ENCODE measurements around the gene CMYA5. TPM values are rescaled to one million over a fixed set of nuclear protein-coding genes. Genes with fewer than 3 reads are reported as not detected.
A peak's percentile ranks its signal among the peaks of the same experiment; 100 is the strongest.
"Not testable (repeated sequence)": the region's sequence is repeated elsewhere in the genome, so short reads cannot be mapped to it uniquely, and the experiment has no call there.

The CMYA5 gene
- polyA plus RNA-seq, 2 donors: 0.46 to 0.55 TPM

- H3K9me3 ChIP-seq (ENCODE audit: control insufficient read depth in 2 of 2, insufficient read depth in 1 of 2, low read depth in 1 of 2, low read length in 1 of 2): no peaks in the 10 kb centered on the region
- no peak overlapping the region for H3K27ac ChIP-seq (ENCODE audit: low read depth in 2 of 2, low read length in 1 of 2)
- H3K4me3 ChIP-seq (ENCODE audit: low read depth in 1 of 2, low read length in 2 of 2): no peak overlapping the region
- no peaks in the 10 kb centered on the region for H3K36me3 ChIP-seq (ENCODE audit: control insufficient read depth in 2 of 2, insufficient read depth in 2 of 2, low read length in 1 of 2)
- no peaks in the 10 kb centered on the region for H3K4me1 ChIP-seq (ENCODE audit: control insufficient read depth in 2 of 2, insufficient read depth in 2 of 2, low read length in 1 of 2)
- H3K27me3 ChIP-seq (ENCODE audit: control insufficient read depth in 1 of 2, insufficient read depth in 2 of 2, low read length in 2 of 2): no peaks in the 10 kb centered on the region
- 90 to 93% methylated on average over 4 of the region's 4 CpGs for WGBS, 2 donors
Observed at GRCh38 chr5:79699763-79700400, 10.2 kb downstream of the CMYA5 start.

- H3K36me3 ChIP-seq (ENCODE audit: control insufficient read depth in 2 of 2, insufficient read depth in 2 of 2, low read length in 1 of 2): no peaks in the 10 kb centered on the region
- no peak overlapping the region for H3K4me3 ChIP-seq (ENCODE audit: low read depth in 1 of 2, low read length in 2 of 2)
- H3K4me1 ChIP-seq (ENCODE audit: control insufficient read depth in 2 of 2, insufficient read depth in 2 of 2, low read length in 1 of 2): no peaks in the 10 kb centered on the region
- no peaks in the 10 kb centered on the region for H3K27me3 ChIP-seq (ENCODE audit: control insufficient read depth in 1 of 2, insufficient read depth in 2 of 2, low read length in 2 of 2)
- no peak overlapping the region for H3K27ac ChIP-seq (ENCODE audit: low read depth in 2 of 2, low read length in 1 of 2)
- H3K9me3 ChIP-seq (ENCODE audit: control insufficient read depth in 2 of 2, insufficient read depth in 1 of 2, low read depth in 1 of 2, low read length in 1 of 2): no peaks in the 10 kb centered on the region
- WGBS, 2 donors: 37 to 56% methylated on average over 3 of the region's 3 CpGs
Observed at GRCh38 chr5:79702606-79703380, 13.2 kb downstream of the CMYA5 start.

- H3K4me3 ChIP-seq (ENCODE audit: low read depth in 1 of 2, low read length in 2 of 2): no peak overlapping the region
- no peaks in the 10 kb centered on the region for H3K9me3 ChIP-seq (ENCODE audit: control insufficient read depth in 2 of 2, insufficient read depth in 1 of 2, low read depth in 1 of 2, low read length in 1 of 2)
- no peaks in the 10 kb centered on the region for H3K36me3 ChIP-seq (ENCODE audit: control insufficient read depth in 2 of 2, insufficient read depth in 2 of 2, low read length in 1 of 2)
- no peaks in the 10 kb centered on the region for H3K27me3 ChIP-seq (ENCODE audit: control insufficient read depth in 1 of 2, insufficient read depth in 2 of 2, low read length in 2 of 2)
- WGBS, 2 donors: 84 to 88% methylated on average over 1 of the region's 1 CpG
- no peaks in the 10 kb centered on the region for H3K4me1 ChIP-seq (ENCODE audit: control insufficient read depth in 2 of 2, insufficient read depth in 2 of 2, low read length in 1 of 2)
- H3K27ac ChIP-seq (ENCODE audit: low read depth in 2 of 2, low read length in 1 of 2): no peak overlapping the region
Observed at GRCh38 chr5:79703381-79703645, 13.7 kb downstream of the CMYA5 start.

- Histone ChIP-seq H3K4me3 (ENCODE audit: low read depth in 1 of 2, low read length in 2 of 2) (no peak overlapping the region), H3K9me3 (ENCODE audit: control insufficient read depth in 2 of 2, insufficient read depth in 1 of 2, low read depth in 1 of 2, low read length in 1 of 2) (no peaks in the 10 kb centered on the region), H3K36me3 (ENCODE audit: control insufficient read depth in 2 of 2, insufficient read depth in 2 of 2, low read length in 1 of 2) (no peaks in the 10 kb centered on the region), H3K27ac (ENCODE audit: low read depth in 2 of 2, low read length in 1 of 2) (no peak overlapping the region), H3K4me1 (ENCODE audit: control insufficient read depth in 2 of 2, insufficient read depth in 2 of 2, low read length in 1 of 2) (no peaks in the 10 kb centered on the region), H3K27me3 (ENCODE audit: control insufficient read depth in 1 of 2, insufficient read depth in 2 of 2, low read length in 2 of 2) (no peaks in the 10 kb centered on the region)
Observed at GRCh38 chr5:79704553-79704952, 14.9 kb downstream of the CMYA5 start.

- Histone ChIP-seq H3K27me3 (ENCODE audit: control insufficient read depth in 1 of 2, insufficient read depth in 2 of 2, low read length in 2 of 2) (no peaks in the 10 kb centered on the region), H3K4me3 (ENCODE audit: low read depth in 1 of 2, low read length in 2 of 2) (no peak overlapping the region), H3K27ac (ENCODE audit: low read depth in 2 of 2, low read length in 1 of 2) (peak overlapping the region in 1 of 2 donors; percentile 4), H3K36me3 (ENCODE audit: control insufficient read depth in 2 of 2, insufficient read depth in 2 of 2, low read length in 1 of 2) (no peaks in the 10 kb centered on the region), H3K4me1 (ENCODE audit: control insufficient read depth in 2 of 2, insufficient read depth in 2 of 2, low read length in 1 of 2) (no peaks in the 10 kb centered on the region), H3K9me3 (ENCODE audit: control insufficient read depth in 2 of 2, insufficient read depth in 1 of 2, low read depth in 1 of 2, low read length in 1 of 2) (no peaks in the 10 kb centered on the region)
- WGBS, 2 donors: 93 to 97% methylated on average over 3 of the region's 3 CpGs
Observed at GRCh38 chr5:79705632-79706031, 16.0 kb downstream of the CMYA5 start.

- H3K36me3 ChIP-seq (ENCODE audit: control insufficient read depth in 2 of 2, insufficient read depth in 2 of 2, low read length in 1 of 2); H3K27ac ChIP-seq (ENCODE audit: low read depth in 2 of 2, low read length in 1 of 2); H3K27me3 ChIP-seq (ENCODE audit: control insufficient read depth in 1 of 2, insufficient read depth in 2 of 2, low read length in 2 of 2); H3K4me3 ChIP-seq (ENCODE audit: low read depth in 1 of 2, low read length in 2 of 2); H3K9me3 ChIP-seq (ENCODE audit: control insufficient read depth in 2 of 2, insufficient read depth in 1 of 2, low read depth in 1 of 2, low read length in 1 of 2); H3K4me1 ChIP-seq (ENCODE audit: control insufficient read depth in 2 of 2, insufficient read depth in 2 of 2, low read length in 1 of 2): not testable (repeated sequence)
- WGBS, 2 donors: 72 to 78% methylated on average over 8 of the region's 8 CpGs
Observed at GRCh38 chr5:79706317-79706716, 16.7 kb downstream of the CMYA5 start.

- Histone ChIP-seq H3K27ac (ENCODE audit: low read depth in 2 of 2, low read length in 1 of 2) (no peak overlapping the region), H3K27me3 (ENCODE audit: control insufficient read depth in 1 of 2, insufficient read depth in 2 of 2, low read length in 2 of 2) (no peaks in the 10 kb centered on the region), H3K4me3 (ENCODE audit: low read depth in 1 of 2, low read length in 2 of 2) (no peak overlapping the region), H3K36me3 (ENCODE audit: control insufficient read depth in 2 of 2, insufficient read depth in 2 of 2, low read length in 1 of 2) (no peaks in the 10 kb centered on the region), H3K9me3 (ENCODE audit: control insufficient read depth in 2 of 2, insufficient read depth in 1 of 2, low read depth in 1 of 2, low read length in 1 of 2) (no peaks in the 10 kb centered on the region), H3K4me1 (ENCODE audit: control insufficient read depth in 2 of 2, insufficient read depth in 2 of 2, low read length in 1 of 2) (no peaks in the 10 kb centered on the region)
- 50 to 67% methylated on average over 3 of the region's 3 CpGs for WGBS, 2 donors
Observed at GRCh38 chr5:79707535-79707934, 17.9 kb downstream of the CMYA5 start.

- Histone ChIP-seq H3K36me3 (ENCODE audit: control insufficient read depth in 2 of 2, insufficient read depth in 2 of 2, low read length in 1 of 2) (no peaks in the 10 kb centered on the region), H3K9me3 (ENCODE audit: control insufficient read depth in 2 of 2, insufficient read depth in 1 of 2, low read depth in 1 of 2, low read length in 1 of 2) (no peaks in the 10 kb centered on the region), H3K4me3 (ENCODE audit: low read depth in 1 of 2, low read length in 2 of 2) (no peak overlapping the region), H3K27ac (ENCODE audit: low read depth in 2 of 2, low read length in 1 of 2) (no peak overlapping the region), H3K4me1 (ENCODE audit: control insufficient read depth in 2 of 2, insufficient read depth in 2 of 2, low read length in 1 of 2) (no peaks in the 10 kb centered on the region), H3K27me3 (ENCODE audit: control insufficient read depth in 1 of 2, insufficient read depth in 2 of 2, low read length in 2 of 2) (no peaks in the 10 kb centered on the region)
Observed at GRCh38 chr5:79712741-79713140, 23.1 kb downstream of the CMYA5 start.

- Histone ChIP-seq H3K4me1 (ENCODE audit: control insufficient read depth in 2 of 2, insufficient read depth in 2 of 2, low read length in 1 of 2) (no peaks in the 10 kb centered on the region), H3K4me3 (ENCODE audit: low read depth in 1 of 2, low read length in 2 of 2) (no peak overlapping the region), H3K9me3 (ENCODE audit: control insufficient read depth in 2 of 2, insufficient read depth in 1 of 2, low read depth in 1 of 2, low read length in 1 of 2) (no peaks in the 10 kb centered on the region), H3K27me3 (ENCODE audit: control insufficient read depth in 1 of 2, insufficient read depth in 2 of 2, low read length in 2 of 2) (no peaks in the 10 kb centered on the region), H3K27ac (ENCODE audit: low read depth in 2 of 2, low read length in 1 of 2) (no peak overlapping the region), H3K36me3 (ENCODE audit: control insufficient read depth in 2 of 2, insufficient read depth in 2 of 2, low read length in 1 of 2) (no peaks in the 10 kb centered on the region)
- 92 to 94% methylated on average over 7 of the region's 7 CpGs for WGBS, 2 donors
Observed at GRCh38 chr5:79713727-79714126, 24.1 kb downstream of the CMYA5 start.

GRCh38 chr5:79716839-79717238, 27.2 kb downstream of the CMYA5 start:
- no peaks in the 10 kb centered on the region for H3K4me1 ChIP-seq (ENCODE audit: control insufficient read depth in 2 of 2, insufficient read depth in 2 of 2, low read length in 1 of 2)
- no peaks in the 10 kb centered on the region for H3K9me3 ChIP-seq (ENCODE audit: control insufficient read depth in 2 of 2, insufficient read depth in 1 of 2, low read depth in 1 of 2, low read length in 1 of 2)
- no peaks in the 10 kb centered on the region for H3K36me3 ChIP-seq (ENCODE audit: control insufficient read depth in 2 of 2, insufficient read depth in 2 of 2, low read length in 1 of 2)
- 47 to 68% methylated on average over 1 of the region's 1 CpG for WGBS, 2 donors
- H3K27me3 ChIP-seq (ENCODE audit: control insufficient read depth in 1 of 2, insufficient read depth in 2 of 2, low read length in 2 of 2): no peaks in the 10 kb centered on the region
- H3K27ac ChIP-seq (ENCODE audit: low read depth in 2 of 2, low read length in 1 of 2): no peak overlapping the region
- H3K4me3 ChIP-seq (ENCODE audit: low read depth in 1 of 2, low read length in 2 of 2): no peak overlapping the region
